ENCODE results near the gene DBNDD1.
"Not testable (repeated sequence)": the region's sequence is repeated elsewhere in the genome, so short reads cannot be mapped to it uniquely, and the experiment has no call there.

The DBNDD1 gene

GRCh38 chr16:90018652-90019542 lies at the start of gene DBNDD1:
DBNDD1 (minus strand) TSS chr16:90019456; CDS start chr16:90019341, 115 bp downstream.
- in situ Hi-C loops (cut with HindIII; ENCODE audit: low sequenced_read_pairs): no loop called here

GRCh38 chr16:90061437-90061836 lies 42.2 kb upstream of the DBNDD1 start:
- in situ Hi-C loops (cut with HindIII; ENCODE audit: low sequenced_read_pairs): no loop called here

- in situ Hi-C loops (cut with HindIII; ENCODE audit: low sequenced_read_pairs): no loop called here
These were observed 38.5 kb upstream of the DBNDD1 start for GRCh38 chr16:90057738-90058173.

- in situ Hi-C loops (cut with HindIII; ENCODE audit: low sequenced_read_pairs): not testable (repeated sequence)
These were observed 37.3 kb upstream of the DBNDD1 start for GRCh38 chr16:90056521-90056920.

- in situ Hi-C loops (cut with HindIII; ENCODE audit: low sequenced_read_pairs): no loop called here
These were observed 36.1 kb upstream of the DBNDD1 start for GRCh38 chr16:90055371-90055770.

GRCh38 chr16:90054554-90054953 lies 35.3 kb upstream of the DBNDD1 start:
- in situ Hi-C loops (cut with HindIII; ENCODE audit: low sequenced_read_pairs): no loop called here

GRCh38 chr16:90053902-90054500 lies 34.7 kb upstream of the DBNDD1 start:
- in situ Hi-C loops (cut with HindIII; ENCODE audit: low sequenced_read_pairs): no loop called here

- in situ Hi-C loops (cut with HindIII; ENCODE audit: low sequenced_read_pairs): no loop called here
These were observed 31.7 kb upstream of the DBNDD1 start for GRCh38 chr16:90050969-90051368.

- in situ Hi-C loops (cut with HindIII; ENCODE audit: low sequenced_read_pairs): no loop called here
These were observed 29.6 kb upstream of the DBNDD1 start for GRCh38 chr16:90048737-90049330.

- in situ Hi-C loops (cut with HindIII; ENCODE audit: low sequenced_read_pairs): no loop called here
These were observed 29.1 kb upstream of the DBNDD1 start for GRCh38 chr16:90048347-90048722.

- in situ Hi-C loops (cut with HindIII; ENCODE audit: low sequenced_read_pairs): no loop called here
These were observed 28.6 kb upstream of the DBNDD1 start for GRCh38 chr16:90047714-90048346.

GRCh38 chr16:90046971-90047713 lies 27.9 kb upstream of the DBNDD1 start:
- in situ Hi-C loops (cut with HindIII; ENCODE audit: low sequenced_read_pairs): no loop called here

GRCh38 chr16:90046122-90046970 lies 27.1 kb upstream of the DBNDD1 start:
- in situ Hi-C loops (cut with HindIII; ENCODE audit: low sequenced_read_pairs): no loop called here

- in situ Hi-C loops (cut with HindIII; ENCODE audit: low sequenced_read_pairs): no loop called here
These were observed 24.9 kb upstream of the DBNDD1 start for GRCh38 chr16:90044111-90044551.

GRCh38 chr16:90043526-90043925 lies 24.3 kb upstream of the DBNDD1 start:
- in situ Hi-C loops (cut with HindIII; ENCODE audit: low sequenced_read_pairs): no loop called here

GRCh38 chr16:90042946-90043514 lies 23.8 kb upstream of the DBNDD1 start:
- in situ Hi-C loops (cut with HindIII; ENCODE audit: low sequenced_read_pairs): no loop called here

GRCh38 chr16:90041896-90042473 lies 22.7 kb upstream of the DBNDD1 start:
- in situ Hi-C loops (cut with HindIII; ENCODE audit: low sequenced_read_pairs): no loop called here

GRCh38 chr16:90040152-90041023 lies 21.1 kb upstream of the DBNDD1 start:
- in situ Hi-C loops (cut with HindIII; ENCODE audit: low sequenced_read_pairs): no loop called here

Data from endothelial cell of hepatic sinusoid (primary cell).